A673 (cell line): ENCODE results near the gene ELK4. TPM values are rescaled to one million over a fixed set of nuclear protein-coding genes. Genes with fewer than 3 reads are reported as not detected.

Experiments
- BruUV-seq: library from RNA; stranded (reverse); fragments of 400-500 nt; replicated peaks from 2 replicates; lab custom pipeline; 2021; lab: Mats Ljungman, UMichigan
- CTCF ChIA-PET: fragments of 300-600 bp; sonication (Branson Sonifier 250); formaldehyde crosslinking; loops from one replicate; lab custom pipeline; 2022; ENCODE audit warnings: antibody characterized with exemption; lab: Charles Lee
- POLR2A ChIA-PET: fragments of 300-600 bp; sonication (Branson Sonifier 250); formaldehyde crosslinking; loops from one replicate; lab custom pipeline; 2022; ENCODE audit warnings: antibody characterized with exemption; ENCODE audit not compliant: low non-redundant PET; lab: Charles Lee
- DNase-seq: peaks from one replicate; pipeline ENCODE4 v3.0.0-alpha.2; 2015; ENCODE audit warnings: low spot score
- H3K27ac ChIP-seq: fragments of 200-600 bp; sonication (generic); 2 replicates; pipeline ENCODE4 v1.5.1; 2016; ENCODE audit warnings: mixed run types, low read depth, mild to moderate bottlenecking, mixed read lengths, antibody characterized with exemption, low read length; ENCODE audit not compliant: poor library complexity, severe bottlenecking
- H3K27me3 ChIP-seq: fragments of 200-600 bp; sonication (generic); replicated peaks from 2 replicates; pipeline ENCODE4 v1.6.1; 2017; ENCODE audit warnings: mixed run types, low read depth, mild to moderate bottlenecking, mixed read lengths, antibody characterized with exemption, low read length; ENCODE audit not compliant: insufficient read depth, poor library complexity
- H3K36me3 ChIP-seq: fragments of 200-600 bp; sonication (generic); 2 replicates; pipeline ENCODE4 v1.6.1; 2016; ENCODE audit warnings: mixed run types, mild to moderate bottlenecking, mixed read lengths, antibody characterized with exemption, low read length; ENCODE audit not compliant: insufficient read depth, poor library complexity, severe bottlenecking
- H3K4me1 ChIP-seq: fragments of 200-600 bp; sonication (generic); 2 replicates; pipeline ENCODE4 v1.6.1; 2017; ENCODE audit warnings: mixed run types, mild to moderate bottlenecking, mixed read lengths, antibody characterized with exemption, low read length; ENCODE audit not compliant: insufficient read depth, poor library complexity, severe bottlenecking
- H3K4me3 ChIP-seq: fragments of 200-600 bp; sonication (generic); 2 replicates; pipeline ENCODE4 v1.5.1; 2016; ENCODE audit warnings: low read depth, mixed run types, mild to moderate bottlenecking, mixed read lengths, low read length; ENCODE audit not compliant: poor library complexity, severe bottlenecking
- H3K9me3 ChIP-seq: fragments of 200-600 bp; sonication (generic); 2 replicates; pipeline ENCODE4 v1.6.1; 2016; ENCODE audit warnings: mixed run types, low read depth, mild to moderate bottlenecking, mixed read lengths, antibody characterized with exemption, low read length; ENCODE audit not compliant: poor library complexity, severe bottlenecking
- EZH2 ChIP-seq: fragments of 200-600 bp; sonication (generic); IDR thresholded peaks from 2 replicates; pipeline ENCODE4 v1.6.1; 2017; ENCODE audit warnings: borderline replicate concordance, low read depth, mild to moderate bottlenecking, mixed read lengths, antibody characterized with exemption, low read length; ENCODE audit not compliant: poor library complexity, severe bottlenecking
- intact Hi-C: fragments of 100-400 bp; cut with micrococcal nuclease; formaldehyde crosslinking; loops from one replicate; pipeline ENCODE4 v1.10.0; 2022; ENCODE audit not compliant: unreplicated experiment
- total RNA-seq: library from RNA; stranded (reverse); gene quantifications from 2 replicates; pipeline ENCODE4 v1.2.3, GENCODE V29; 2021
- TF ChIP-seq, protein P1 (sequence below): fragments of 300-800, 200-600 bp; sonication (generic); conservative IDR thresholded peaks from 2 replicates; pipeline ENCODE4 v1.5.1; 2017; ENCODE audit warnings: low read depth, mild to moderate bottlenecking, antibody characterized with exemption, low read length, moderate library complexity, mixed read lengths

ELK4 gene
- total RNA-seq, 1 experiment from 2014 or later = 38.2 TPM

DNA sequence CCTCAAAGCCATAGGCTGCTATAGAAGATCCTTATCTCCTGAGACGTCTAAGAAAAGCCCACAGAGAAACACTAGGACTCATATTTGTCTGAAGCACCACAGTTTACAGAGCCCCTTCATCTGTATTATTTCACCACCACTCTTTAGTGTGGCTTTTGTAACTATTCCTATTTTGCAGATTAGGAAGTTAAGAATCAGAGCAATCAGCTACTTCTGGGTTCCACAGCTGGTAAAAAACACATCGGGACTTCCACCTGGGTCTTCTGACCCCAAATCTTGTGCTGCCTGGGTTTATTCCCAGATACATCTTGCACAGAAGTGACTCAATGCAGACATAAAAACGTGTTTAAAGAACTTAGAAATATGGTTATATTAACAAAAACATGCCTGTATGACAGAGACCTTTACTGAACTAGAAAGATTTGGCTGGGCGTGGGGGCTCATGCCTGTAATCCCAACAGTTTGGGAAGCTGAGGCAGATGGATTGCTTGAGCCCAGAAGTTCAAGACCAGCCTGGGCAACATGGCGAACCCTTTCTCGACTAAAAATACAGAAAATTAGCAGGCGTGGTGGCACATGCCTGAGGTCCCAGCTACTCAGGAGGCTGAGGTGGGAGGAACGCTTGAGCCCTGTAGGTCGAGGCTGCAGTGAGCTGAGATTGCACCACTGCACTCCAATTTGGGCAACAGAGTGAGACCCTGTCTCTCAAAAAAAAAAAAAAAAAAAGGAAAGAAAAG lies 40.9 kb downstream of the ELK4 start:
- no peaks in the 10 kb centered on the region for H3K9me3 ChIP-seq
- no TSS peak for BruUV-seq
- no peaks in the 10 kb centered on the region for H3K36me3 ChIP-seq

DNA sequence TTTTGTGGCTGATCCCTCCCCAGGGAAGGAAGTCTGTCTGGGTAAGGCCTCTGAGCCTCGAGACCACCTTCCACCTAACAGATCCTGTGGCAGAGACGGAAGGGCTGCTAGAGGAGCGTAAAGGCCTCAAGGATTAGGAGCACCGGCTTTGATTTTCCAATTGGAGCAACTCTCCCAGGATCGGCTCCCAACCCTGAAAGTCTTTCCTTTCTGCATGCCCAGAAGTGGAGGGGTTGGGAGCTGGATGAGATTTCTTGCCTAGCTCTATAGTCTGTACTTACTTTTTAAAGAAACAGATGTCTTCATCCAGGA lies 41.4 kb downstream of the ELK4 start:
- H3K27me3 ChIP-seq = peaks cover 10% of the 10 kb centered on the region
- no peak for DNase-seq
- no peaks in the 10 kb centered on the region for H3K9me3 ChIP-seq
- no peak overlapping the region for H3K4me3 ChIP-seq
- intact Hi-C loops = loop anchor here (2.0 kb wide), 2 partner anchors 42 to 120 kb away; partner anchors contain the start of gene ELK4
- TF ChIP-seq EZH2 = no peak
- TF ChIP-seq, protein P1, sequence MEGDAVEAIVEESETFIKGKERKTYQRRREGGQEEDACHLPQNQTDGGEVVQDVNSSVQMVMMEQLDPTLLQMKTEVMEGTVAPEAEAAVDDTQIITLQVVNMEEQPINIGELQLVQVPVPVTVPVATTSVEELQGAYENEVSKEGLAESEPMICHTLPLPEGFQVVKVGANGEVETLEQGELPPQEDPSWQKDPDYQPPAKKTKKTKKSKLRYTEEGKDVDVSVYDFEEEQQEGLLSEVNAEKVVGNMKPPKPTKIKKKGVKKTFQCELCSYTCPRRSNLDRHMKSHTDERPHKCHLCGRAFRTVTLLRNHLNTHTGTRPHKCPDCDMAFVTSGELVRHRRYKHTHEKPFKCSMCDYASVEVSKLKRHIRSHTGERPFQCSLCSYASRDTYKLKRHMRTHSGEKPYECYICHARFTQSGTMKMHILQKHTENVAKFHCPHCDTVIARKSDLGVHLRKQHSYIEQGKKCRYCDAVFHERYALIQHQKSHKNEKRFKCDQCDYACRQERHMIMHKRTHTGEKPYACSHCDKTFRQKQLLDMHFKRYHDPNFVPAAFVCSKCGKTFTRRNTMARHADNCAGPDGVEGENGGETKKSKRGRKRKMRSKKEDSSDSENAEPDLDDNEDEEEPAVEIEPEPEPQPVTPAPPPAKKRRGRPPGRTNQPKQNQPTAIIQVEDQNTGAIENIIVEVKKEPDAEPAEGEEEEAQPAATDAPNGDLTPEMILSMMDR = no peak
- no peak overlapping the region for H3K27ac ChIP-seq
- ChIA-PET CTCF (interaction anchor here (2.1 kb wide), 1 partner anchor 387 kb away, joined by 9 read pairs; no protein-coding TSS in a partner anchor), POLR2A (no interaction called here)
- no TSS peak for BruUV-seq
- no peaks in the 10 kb centered on the region for H3K36me3 ChIP-seq
- no peaks in the 10 kb centered on the region for H3K4me1 ChIP-seq

More for the DNA sequence above, 40.9 kb downstream of the ELK4 start:
- DNase-seq = no peak
- CTCF ChIA-PET = interaction anchor here (0.7 to 4.0 kb wide), 6 partner anchors 41 to 784 kb away, joined by 3 to 64 read pairs (median 13); partner anchors contain the start of gene ELK4
- intact Hi-C loops = loop anchor here (2.0 kb wide), 2 partner anchors 42 to 120 kb away; partner anchors contain the start of gene ELK4
- Histone ChIP-seq H3K27me3 (peaks cover 10% of the 10 kb centered on the region), H3K27ac (no peak overlapping the region), H3K4me1 (no peaks in the 10 kb centered on the region), H3K4me3 (no peak overlapping the region)
- no peak for TF ChIP-seq EZH2
- TF ChIP-seq, protein P1 = no peak
- POLR2A ChIA-PET = interaction anchor here (0.6 kb wide), 1 partner anchor 115 kb away, joined by 3 read pairs; no protein-coding TSS in a partner anchor

DNA sequence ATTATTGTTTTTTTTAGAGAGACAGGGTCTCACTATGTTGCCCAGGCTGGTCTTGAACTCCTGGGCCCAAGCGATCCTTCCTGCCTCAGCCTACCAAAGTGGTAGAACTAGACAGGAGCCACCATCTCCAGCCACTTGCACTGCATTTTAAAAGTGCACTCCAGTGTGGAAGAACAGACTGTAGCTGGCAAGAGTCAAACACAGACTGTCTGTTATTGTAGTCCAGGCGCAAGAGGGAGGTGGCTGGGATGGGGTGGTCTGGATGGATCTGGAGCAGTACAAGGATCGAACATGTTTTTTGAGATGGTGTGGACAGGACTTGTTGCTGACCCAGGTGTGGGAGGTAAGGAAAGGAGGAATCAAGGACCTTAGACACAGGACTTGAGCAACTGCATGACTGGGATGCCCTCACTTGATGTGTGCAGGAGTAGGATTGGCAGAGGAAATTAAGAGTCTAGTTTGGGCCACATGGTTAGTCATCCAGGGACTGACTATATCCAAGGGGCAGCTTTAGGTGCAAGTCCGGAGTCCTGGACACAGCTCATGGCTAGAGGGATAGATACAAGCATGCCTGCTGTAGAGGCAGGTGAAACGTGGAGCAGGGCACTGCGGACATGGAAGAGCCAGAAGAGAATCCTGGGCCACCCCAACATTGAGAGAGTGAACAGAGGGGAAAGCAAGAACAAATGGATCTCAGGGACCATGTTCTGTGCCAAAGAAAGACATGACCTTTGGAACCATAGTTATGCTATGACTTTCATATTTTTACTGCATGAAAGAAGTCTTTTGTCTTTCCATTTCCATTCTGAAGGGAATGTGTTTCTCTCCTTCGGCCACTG lies 42.0 kb downstream of the ELK4 start:
- no peaks in the 10 kb centered on the region for H3K9me3 ChIP-seq
- no peak overlapping the region for H3K4me3 ChIP-seq
- no peak overlapping the region for H3K27ac ChIP-seq
- H3K4me1 ChIP-seq = no peaks in the 10 kb centered on the region
- no TSS peak for BruUV-seq
- no peaks in the 10 kb centered on the region for H3K36me3 ChIP-seq
- TF ChIP-seq, protein P1 = no peak
- TF ChIP-seq EZH2 = no peak
- no peak for DNase-seq
- intact Hi-C loops = loop anchor here (2.0 to 5.0 kb wide), 3 partner anchors 43 to 121 kb away; partner anchors contain the start of gene ELK4
- H3K27me3 ChIP-seq = peaks cover 10% of the 10 kb centered on the region
- ChIA-PET CTCF (no interaction called here), POLR2A (no interaction called here)
